ENCODE results near the gene DNPH1.

DNPH1 gene

GRCh38 chr6:43263314-43264178 is 34.3 kb upstream of the DNPH1 start:
- peak; percentile 81 to 86 for DNase-seq

GRCh38 chr6:43262780-43263313 is 33.6 kb upstream of the DNPH1 start:
- DNase-seq = no peak

GRCh38 chr6:43262000-43262779 is 32.9 kb upstream of the DNPH1 start:
- no peak for DNase-seq

GRCh38 chr6:43261198-43261597 is 31.9 kb upstream of the DNPH1 start:
- no peak for DNase-seq

GRCh38 chr6:43260791-43261190 is 31.5 kb upstream of the DNPH1 start:
- DNase-seq = no peak

- no peak for DNase-seq
Measured at GRCh38 chr6:43258807-43259686, 29.8 kb upstream of the DNPH1 start.

GRCh38 chr6:43258180-43258579 is 28.9 kb upstream of the DNPH1 start:
- no peak for DNase-seq

GRCh38 chr6:43257367-43258145 is 28.3 kb upstream of the DNPH1 start:
- peak; percentile 23 to 35 for DNase-seq

GRCh38 chr6:43256670-43257366 is 27.5 kb upstream of the DNPH1 start:
- DNase-seq = no peak

GRCh38 chr6:43255408-43256054 is 26.2 kb upstream of the DNPH1 start:
- no peak for DNase-seq

GRCh38 chr6:43254846-43255245 is 25.6 kb upstream of the DNPH1 start:
- DNase-seq = no peak

GRCh38 chr6:43254138-43254817 is 25.0 kb upstream of the DNPH1 start:
- DNase-seq = peak; percentile 17 to 28

GRCh38 chr6:43253401-43253800 is 24.1 kb upstream of the DNPH1 start:
- no peak for DNase-seq

GRCh38 chr6:43250992-43251373 is 21.7 kb upstream of the DNPH1 start:
- no peak for DNase-seq

GRCh38 chr6:43248791-43249190 is 19.5 kb upstream of the DNPH1 start:
- DNase-seq = no peak

- no peak for DNase-seq
Measured at GRCh38 chr6:43248101-43248500, 18.8 kb upstream of the DNPH1 start.

GRCh38 chr6:43247114-43247999 is 18.1 kb upstream of the DNPH1 start:
- DNase-seq = peak; percentile 83 to 88

- DNase-seq = peak; percentile 36 to 61
Measured at GRCh38 chr6:43246301-43247113, 17.2 kb upstream of the DNPH1 start.
